Measurements from ENCODE around the gene TNS2. TPM values are rescaled to one million over a fixed set of nuclear protein-coding genes. Genes with fewer than 3 reads are reported as not detected.

The TNS2 gene
- total and polyA plus RNA-seq, 2 experiments from 2014 or later: 1.8 to 6.9 TPM

- peaks cover 19% of the 10 kb centered on the region for H3K27me3 ChIP-seq (ENCODE audit: insufficient read depth)
- Mint-ChIP-seq H3K4me1 (peaks cover 13% of the 10 kb centered on the region), H3K9me3 (no peaks in the 10 kb centered on the region), H3K4me3 (no peak overlapping the region), H3K36me3 (ENCODE audit: low read depth) (no peaks in the 10 kb centered on the region), H3K27ac (no peak overlapping the region), H3K27me3 (ENCODE audit: insufficient read depth, low read depth, poor library complexity) (peaks cover 18% of the 10 kb centered on the region)
- H3K9me2 ChIP-seq (ENCODE audit: insufficient read depth): no peaks in the 10 kb centered on the region
- no peaks in the 10 kb centered on the region for H3K79me2 ChIP-seq (replicated peaks; ENCODE audit: insufficient read depth)
- DNase-seq (ENCODE audit: low spot score) (no peak), ATAC-seq (no peak)
- TF ChIP-seq JUNB (IDR thresholded peaks at IDR 0.05; ENCODE audit: unreplicated experiment): no peak
- TF ChIP-seq ZNF114 (CRISPR knock-in tag; IDR thresholded peaks at IDR 0.05): no peak
- TF ChIP-seq, protein P1, sequence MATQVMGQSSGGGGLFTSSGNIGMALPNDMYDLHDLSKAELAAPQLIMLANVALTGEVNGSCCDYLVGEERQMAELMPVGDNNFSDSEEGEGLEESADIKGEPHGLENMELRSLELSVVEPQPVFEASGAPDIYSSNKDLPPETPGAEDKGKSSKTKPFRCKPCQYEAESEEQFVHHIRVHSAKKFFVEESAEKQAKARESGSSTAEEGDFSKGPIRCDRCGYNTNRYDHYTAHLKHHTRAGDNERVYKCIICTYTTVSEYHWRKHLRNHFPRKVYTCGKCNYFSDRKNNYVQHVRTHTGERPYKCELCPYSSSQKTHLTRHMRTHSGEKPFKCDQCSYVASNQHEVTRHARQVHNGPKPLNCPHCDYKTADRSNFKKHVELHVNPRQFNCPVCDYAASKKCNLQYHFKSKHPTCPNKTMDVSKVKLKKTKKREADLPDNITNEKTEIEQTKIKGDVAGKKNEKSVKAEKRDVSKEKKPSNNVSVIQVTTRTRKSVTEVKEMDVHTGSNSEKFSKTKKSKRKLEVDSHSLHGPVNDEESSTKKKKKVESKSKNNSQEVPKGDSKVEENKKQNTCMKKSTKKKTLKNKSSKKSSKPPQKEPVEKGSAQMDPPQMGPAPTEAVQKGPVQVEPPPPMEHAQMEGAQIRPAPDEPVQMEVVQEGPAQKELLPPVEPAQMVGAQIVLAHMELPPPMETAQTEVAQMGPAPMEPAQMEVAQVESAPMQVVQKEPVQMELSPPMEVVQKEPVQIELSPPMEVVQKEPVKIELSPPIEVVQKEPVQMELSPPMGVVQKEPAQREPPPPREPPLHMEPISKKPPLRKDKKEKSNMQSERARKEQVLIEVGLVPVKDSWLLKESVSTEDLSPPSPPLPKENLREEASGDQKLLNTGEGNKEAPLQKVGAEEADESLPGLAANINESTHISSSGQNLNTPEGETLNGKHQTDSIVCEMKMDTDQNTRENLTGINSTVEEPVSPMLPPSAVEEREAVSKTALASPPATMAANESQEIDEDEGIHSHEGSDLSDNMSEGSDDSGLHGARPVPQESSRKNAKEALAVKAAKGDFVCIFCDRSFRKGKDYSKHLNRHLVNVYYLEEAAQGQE (IDR thresholded peaks at IDR 0.05; ENCODE audit: unreplicated experiment): no peak
- TF ChIP-seq ZNF331 (CRISPR knock-in tag; IDR thresholded peaks at IDR 0.05; ENCODE audit: low read depth): no peak
- no peak for TF ChIP-seq CREB1 (CRISPR knock-in tag; IDR thresholded peaks at IDR 0.05; ENCODE audit: low read depth)
- TF ChIP-seq NANOG (IDR thresholded peaks at IDR 0.05; ENCODE audit: borderline replicate concordance): no peak
- no peak for TF ChIP-seq STAT1 (IDR thresholded peaks at IDR 0.05; ENCODE audit: unreplicated experiment)
- H3K36me3 ChIP-seq (ENCODE audit: insufficient read depth): no peaks in the 10 kb centered on the region
- H3F3A ChIP-seq (replicated peaks; ENCODE audit: low read depth): 0 out of 2 replicates have a peak, but pooled peaks cover 3% of the 10 kb centered on the region
- H3K4me1 ChIP-seq (ENCODE audit: insufficient read depth): peaks cover 6% of the 10 kb centered on the region; the same call in 1 of the 2 replicates
- no peak overlapping the region for H2AFZ ChIP-seq
- no peak overlapping the region for H3K4me3 ChIP-seq
- H3K27ac ChIP-seq (ENCODE audit: low read depth): no peak overlapping the region
- no peaks in the 10 kb centered on the region for H4K20me1 ChIP-seq (replicated peaks; ENCODE audit: insufficient read depth)
- no peak overlapping the region for H3K4me2 ChIP-seq
Observed at GRCh38 chr12:53090554-53090953, 40.7 kb downstream of the TNS2 start.

DNA sequence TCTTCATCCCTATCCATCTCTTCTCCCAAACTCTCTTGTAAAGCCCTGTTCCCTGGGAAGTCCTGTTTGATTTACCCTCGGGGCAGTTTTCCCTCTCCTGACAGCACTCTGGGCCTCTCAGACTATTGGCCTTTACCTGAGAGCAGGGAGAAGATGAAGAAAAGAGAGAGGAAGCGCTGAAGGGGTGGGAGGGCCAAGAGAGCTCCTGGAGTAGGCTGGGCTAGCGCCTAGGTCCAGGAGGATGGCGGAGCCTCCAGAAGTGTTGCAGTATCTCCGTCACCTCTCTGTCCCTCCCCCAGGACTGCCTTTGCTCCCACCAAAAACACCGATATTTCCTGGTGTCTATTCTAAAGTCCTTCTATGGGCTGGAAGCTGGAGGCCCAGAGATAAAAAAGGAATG lies 41.9 kb downstream of the TNS2 start:
- Histone ChIP-seq H2AFZ (peak overlapping the region; percentile 49; the same call in 1 of the 2 replicates), H3K27me3 (ENCODE audit: insufficient read depth) (peaks cover 21% of the 10 kb centered on the region), H3K36me3 (ENCODE audit: insufficient read depth) (no peaks in the 10 kb centered on the region), H3K4me2 (no peak overlapping the region), H4K20me1 (replicated peaks; ENCODE audit: insufficient read depth) (no peaks in the 10 kb centered on the region), H3K9me2 (ENCODE audit: insufficient read depth) (no peaks in the 10 kb centered on the region), H3K27ac (ENCODE audit: low read depth) (no peak overlapping the region), H3K79me2 (replicated peaks; ENCODE audit: insufficient read depth) (no peaks in the 10 kb centered on the region), H3K4me3 (no peak overlapping the region), H3F3A (replicated peaks; ENCODE audit: low read depth) (0 out of 2 replicates have a peak, but pooled peaks cover 8% of the 10 kb centered on the region), H3K4me1 (ENCODE audit: insufficient read depth) (peaks cover 14% of the 10 kb centered on the region)
- Mint-ChIP-seq H3K9me3 (no peaks in the 10 kb centered on the region), H3K4me3 (no peak overlapping the region), H3K36me3 (ENCODE audit: low read depth) (no peaks in the 10 kb centered on the region), H3K4me1 (peaks cover 20% of the 10 kb centered on the region), H3K27ac (no peak overlapping the region), H3K27me3 (ENCODE audit: insufficient read depth, low read depth, poor library complexity) (peaks cover 17% of the 10 kb centered on the region)
- peak; percentile 41 for ATAC-seq
- DNase-seq (ENCODE audit: low spot score): no peak
- TF ChIP-seq, protein P1 (IDR thresholded peaks at IDR 0.05; ENCODE audit: unreplicated experiment): no peak
- TF ChIP-seq JUNB (IDR thresholded peaks at IDR 0.05; ENCODE audit: unreplicated experiment) (no peak), ZNF462 (CRISPR knock-in tag; IDR thresholded peaks at IDR 0.05) (no peak)

All from GM23338 (cell line).